Keratinocyte (primary cell): ENCODE data around the gene RNF112. TPM values are rescaled to one million over a fixed set of nuclear protein-coding genes. Genes with fewer than 3 reads are reported as not detected.

Experiments
- DNase-seq: peaks from one replicate; pipeline ENCODE4 v3.0.0-alpha.2; 2011; ENCODE audit warnings: low read depth, missing footprints, low spot score
- FAIRE-seq: peaks from 2 replicates; lab custom pipeline; 2011; peaks lifted over from hg19 to GRCh38; lab: Jason Lieb, UNC
- H2AFZ ChIP-seq: 2 replicates; pipeline ENCODE4 v1.6.0; 2012; ENCODE audit warnings: low read length, control low read depth, inconsistent platforms; ENCODE audit not compliant: control insufficient read depth
- H3K27ac ChIP-seq: 2 replicates; pipeline ENCODE4 v1.5.1; 2011; ENCODE audit warnings: low read length; ENCODE audit not compliant: control insufficient read depth, insufficient read depth
- H3K27me3 ChIP-seq: 3 replicates; pipeline ENCODE4 v1.6.0; 2011; ENCODE audit warnings: low read length; ENCODE audit not compliant: control insufficient read depth, insufficient read depth; ENCODE audit errors: extremely low read depth
- H3K36me3 ChIP-seq, 2 experiments: 2 replicates in 1 of 2; 3 replicates in 1 of 2; pipeline ENCODE4 v1.5.1; 2011; ENCODE audit warnings: low read length in 2 of 2, mild to moderate bottlenecking in 1 of 2; ENCODE audit not compliant: control insufficient read depth in 2 of 2, insufficient read depth in 2 of 2; ENCODE audit errors: extremely low read depth in 1 of 2
- H3K4me1 ChIP-seq: 3 replicates; pipeline ENCODE4 v1.5.1; 2011; ENCODE audit warnings: low read length; ENCODE audit not compliant: control insufficient read depth, insufficient read depth; ENCODE audit errors: extremely low read depth
- H3K4me2 ChIP-seq: 3 replicates; pipeline ENCODE4 v1.6.0; 2011; ENCODE audit warnings: low read depth, low read length; ENCODE audit not compliant: control insufficient read depth, insufficient read depth; ENCODE audit errors: extremely low read depth
- H3K4me3 ChIP-seq, 3 experiments: fragments of 200-600 bp in 1 of 3; sonication (generic) in 1 of 3; 2 replicates in 2 of 3; 3 replicates in 1 of 3; pipeline ENCODE4 v1.5.1; 2011 to 2016; ENCODE audit warnings: low read length in 3 of 3, mild to moderate bottlenecking in 3 of 3, control low read depth in 2 of 3, inconsistent platforms in 1 of 3, low read depth in 1 of 3, mixed read lengths in 1 of 3, mixed run types in 1 of 3, moderate library complexity in 1 of 3; ENCODE audit not compliant: control insufficient read depth in 2 of 3, insufficient read depth in 2 of 3; ENCODE audit errors: extremely low read depth in 1 of 3
- H3K79me2 ChIP-seq: 2 replicates; pipeline ENCODE4 v1.6.0; 2012; ENCODE audit warnings: low read length; ENCODE audit not compliant: control insufficient read depth, insufficient read depth
- H3K9ac ChIP-seq: 3 replicates; pipeline ENCODE4 v1.6.0; 2011; ENCODE audit warnings: low read length; ENCODE audit not compliant: control insufficient read depth, insufficient read depth; ENCODE audit errors: extremely low read depth
- H3K9me1 ChIP-seq: 3 replicates; pipeline ENCODE4 v1.6.0; 2011; ENCODE audit warnings: low read length; ENCODE audit not compliant: control insufficient read depth, insufficient read depth; ENCODE audit errors: extremely low read depth
- H3K9me3 ChIP-seq: 2 replicates; pipeline ENCODE4 v1.5.1; 2012; ENCODE audit warnings: low read depth, low read length; ENCODE audit not compliant: control insufficient read depth
- H4K20me1 ChIP-seq: 3 replicates; pipeline ENCODE4 v1.6.0; 2011; ENCODE audit warnings: low read length; ENCODE audit not compliant: control insufficient read depth, insufficient read depth; ENCODE audit errors: extremely low read depth
- CTCF ChIP-seq, 3 experiments: IDR thresholded peaks in 1 of 3; conservative IDR thresholded peaks in 1 of 3; optimal IDR thresholded peaks in 1 of 3; 2 replicates in 2 of 3; 3 replicates in 1 of 3; pipeline versions ENCODE3 to v1.5.1; 2011; ENCODE audit warnings: low read length in 3 of 3, mild to moderate bottlenecking in 3 of 3, moderate library complexity in 2 of 3, control low read depth in 1 of 3, inconsistent platforms in 1 of 3; ENCODE audit not compliant: insufficient read depth in 2 of 3; ENCODE audit errors: extremely low read depth in 1 of 3
- EZH2 ChIP-seq: IDR thresholded peaks from one replicate; pipeline ENCODE4 v1.6.1; 2012; ENCODE audit warnings: inconsistent platforms, mild to moderate bottlenecking, low read length, moderate library complexity
- dilution Hi-C: fragments of 300-500 bp; cut with MboI; formaldehyde crosslinking; loops from one replicate; pipeline ENCODE4 v1.7.0; 2020; ENCODE audit warnings: low sequenced_read_pairs; ENCODE audit not compliant: extremely low pct_ligation_motif_present
- polyA minus RNA-seq, 3 experiments: library from RNA; depleted of rRNA, polyadenylated mRNA; stranded (reverse); fragments of >200 nt; gene quantifications; 1 replicate in 1 of 3; 2 replicates in 1 of 3; 3 replicates in 1 of 3; pipeline ENCODE4 v1.2.3, GENCODE V29; 2011
- polyA plus RNA-seq, 5 experiments: library from polyadenylated mRNA; depleted of rRNA in 3 of 5; stranded (reverse) in 3 of 5; stranded (forward) in 1 of 5; unstranded in 1 of 5; fragments of >200 nt; gene quantifications; 1 replicate in 1 of 5; 2 replicates in 3 of 5; 3 replicates in 1 of 5; pipeline versions ENCODE4 v1.2.1 to v1.2.3, GENCODE V29; 2011 to 2012; ENCODE audit warnings: missing spikeins in 2 of 5, low read depth in 1 of 5, low replicate concordance in 1 of 5

The RNF112 gene
- 0.05 to 0.13 TPM in 2 of 3 replicates, not detected in the other for polyA plus RNA-seq
- 1.2 TPM for polyA plus RNA-seq (2011; ENCODE audit: low read depth)
- polyA plus RNA-seq (2011; cell fraction: cytosol; rRNA removed): not detected in 2 replicates
- polyA plus RNA-seq (2011; cell fraction: nucleus; rRNA removed): 0.32 and 0.59 TPM in 2 replicates
- 0.05 and 1.9 TPM in 2 replicates for polyA plus RNA-seq (2012; ENCODE audit: low replicate concordance)
- 0.07 to 0.10 TPM in 2 of 3 replicates, not detected in the other for polyA minus RNA-seq
- polyA minus RNA-seq (2011; cell fraction: cytosol; rRNA and poly(A)+ RNA removed): not detected
- not detected in 2 replicates for polyA minus RNA-seq (2011; cell fraction: nucleus; rRNA and poly(A)+ RNA removed)

- Histone ChIP-seq H3K4me3 (no peak within 1 kb of the TSS), H3K4me2 (peak within 1 kb of the TSS; percentile 55), H3K36me3 (no peaks in the 10 kb centered on the region), H2AFZ (no peak within 1 kb of the TSS), H3K9me1 (peaks cover 2% of the 10 kb centered on the region), H4K20me1 (no peaks in the 10 kb centered on the region), H3K9ac (no peak within 1 kb of the TSS), H3K79me2 (no peaks in the 10 kb centered on the region), H3K27ac (no peak within 1 kb of the TSS), H3K4me1 (peaks cover 14% of the 10 kb centered on the region), H3K27me3 (peaks cover 7% of the 10 kb centered on the region), H3K9me3 (no peaks in the 10 kb centered on the region)
- FAIRE-seq: no peak
- TF ChIP-seq CTCF (optimal IDR thresholded peaks at IDR 0.05 in 1 of 3, IDR thresholded peaks at IDR 0.05 in 1 of 3, conservative IDR thresholded peaks at IDR 0.05 in 1 of 3; ENCODE audit: extremely low read depth in 1 of 3, insufficient read depth in 2 of 3, low read length in 3 of 3): no peak
- no peak for TF ChIP-seq EZH2
- no peak for DNase-seq
- dilution Hi-C loops: no loop called here
Measured at GRCh38 chr17:19410875-19411620, at the start of gene RNF112. RNF112 (plus strand) TSS chr17:19411232; CDS start chr17:19411409, 177 bp downstream.

- TF ChIP-seq CTCF (optimal IDR thresholded peaks at IDR 0.05 in 1 of 3, IDR thresholded peaks at IDR 0.05 in 1 of 3, conservative IDR thresholded peaks at IDR 0.05 in 1 of 3; ENCODE audit: extremely low read depth in 1 of 3, insufficient read depth in 2 of 3, low read length in 3 of 3) (no peak), EZH2 (no peak)
- Histone ChIP-seq H3K4me3 (peak overlapping the region in 1 of 3 experiments; percentile 90), H2AFZ (no peak overlapping the region), H3K4me1 (peaks cover 12% of the 10 kb centered on the region), H3K27ac (no peak overlapping the region), H3K9me1 (no peaks in the 10 kb centered on the region), H4K20me1 (no peaks in the 10 kb centered on the region), H3K27me3 (no peaks in the 10 kb centered on the region), H3K79me2 (peaks cover 2% of the 10 kb centered on the region), H3K9me3 (no peaks in the 10 kb centered on the region), H3K4me2 (peak overlapping the region; percentile 88), H3K9ac (peak overlapping the region; percentile 85), H3K36me3 (peaks cover 0 to 5% of the 10 kb centered on the region in 2 experiments)
- dilution Hi-C loops: loop anchor here (5.0 to 25.0 kb wide), 2 partner anchors 96 to 301 kb away; no protein-coding TSS in a partner anchor
- FAIRE-seq (no peak), DNase-seq (no peak)
Measured at GRCh38 chr17:19361326-19361725, 49.7 kb upstream of the RNF112 start.
